Vagina (tissue), 2 donors: ENCODE measurements around the gene MTA2.
"Not testable (repeated sequence)": the region's sequence is repeated elsewhere in the genome, so short reads cannot be mapped to it uniquely, and the experiment has no call there.

Experiments used
- CTCF ChIP-seq, 3 experiments: fragments of 450-650 bp in 2 of 3; fragments of 200-600 bp in 1 of 3; sonication (generic) in 1 of 3; IDR thresholded peaks; one replicate each; pipeline ENCODE4 v1.5.1; 2017 to 2019; ENCODE audit warnings: antibody characterized with exemption in 3 of 3, mild to moderate bottlenecking in 2 of 3, moderate library complexity in 2 of 3
- POLR2A ChIP-seq, 2 donors: fragments of 450-650 bp; IDR thresholded peaks; one replicate each; pipeline ENCODE4 v1.6.1; 2017; ENCODE audit warnings: antibody characterized with exemption in 2 of 2, mild to moderate bottlenecking in 2 of 2, moderate library complexity in 2 of 2
- POLR2AphosphoS5 ChIP-seq, 2 donors: sonication (generic); formaldehyde crosslinking; IDR thresholded peaks; one replicate each; pipeline ENCODE4 v1.9.0; 2017; ENCODE audit warnings: antibody characterized with exemption in 2 of 2, mild to moderate bottlenecking in 2 of 2, low read depth in 1 of 2; ENCODE audit not compliant: insufficient read depth in 1 of 2

- not testable (repeated sequence) for TF ChIP-seq CTCF (IDR thresholded peaks at IDR 0.05); POLR2A (IDR thresholded peaks at IDR 0.05); POLR2AphosphoS5 (IDR thresholded peaks at IDR 0.05; ENCODE audit: insufficient read depth in 1 of 2, low read depth in 1 of 2)
Observed at GRCh38 chr11:62559626-62560025, 42.0 kb downstream of the MTA2 start.
